H1 (cell line): Measurements from ENCODE around the gene TMEM25. TPM values are rescaled to one million over a fixed set of nuclear protein-coding genes. Genes with fewer than 3 reads are reported as not detected.

Experiments
- CTCF ChIA-PET: fragments of 300-600 bp; sonication (Branson Sonifier 250); formaldehyde crosslinking; loops from one replicate; lab custom pipeline; 2021; ENCODE audit not compliant: partially characterized antibody; lab: Charles Lee
- POLR2A ChIA-PET: fragments of 300-600 bp; sonication (Branson Sonifier 250); formaldehyde crosslinking; loops from one replicate; lab custom pipeline; 2021; ENCODE audit warnings: inconsistent platforms; ENCODE audit not compliant: partially characterized antibody; lab: Charles Lee
- DNase-seq, 2 experiments: peaks; one replicate each; pipeline versions ENCODE4 v3.0.0 to v3.0.0-alpha.2; 2010 to 2022; ENCODE audit warnings: low spot score in 2 of 2, low read depth in 1 of 2, mixed read lengths in 1 of 2
- FAIRE-seq: peaks from 2 replicates; lab custom pipeline; 2011; peaks lifted over from hg19 to GRCh38; lab: Jason Lieb, UNC
- H2AFZ ChIP-seq: 2 replicates; pipeline ENCODE4 v1.8.1; 2012; ENCODE audit warnings: low read length, inconsistent platforms
- H2AK5ac ChIP-seq: 2 replicates; pipeline ENCODE4 v1.6.1; 2013; ENCODE audit warnings: low read depth, low read length
- H2BK120ac ChIP-seq: replicated peaks from 2 replicates; pipeline ENCODE3; 2013; ENCODE audit warnings: low read depth, low read length, inconsistent platforms
- H2BK12ac ChIP-seq: 2 replicates; pipeline ENCODE4 v1.6.1; 2013; ENCODE audit warnings: low read depth, low read length
- H2BK15ac ChIP-seq: 2 replicates; pipeline ENCODE4 v1.6.1; 2013; ENCODE audit warnings: low read length
- H2BK20ac ChIP-seq: 2 replicates; pipeline ENCODE4 v1.6.1; 2013; ENCODE audit warnings: low read length
- H2BK5ac ChIP-seq: 2 replicates; pipeline ENCODE4 v1.6.1; 2013; ENCODE audit warnings: low read depth, low read length
- H3K14ac ChIP-seq: 2 replicates; pipeline ENCODE4 v1.6.1; 2013; ENCODE audit warnings: inconsistent platforms; ENCODE audit not compliant: insufficient read length
- H3K18ac ChIP-seq: 2 replicates; pipeline ENCODE4 v1.6.1; 2013; ENCODE audit warnings: low read length; ENCODE audit errors: extremely low read depth
- H3K23ac ChIP-seq: 2 replicates; pipeline ENCODE4 v1.6.1; 2013; ENCODE audit warnings: inconsistent platforms; ENCODE audit not compliant: insufficient read length
- H3K23me2 ChIP-seq: 2 replicates; pipeline ENCODE4 v1.6.1; 2013; ENCODE audit warnings: low read depth, low read length
- H3K27ac ChIP-seq: 2 replicates; pipeline ENCODE4 v1.6.1; 2011; ENCODE audit warnings: low read depth, low read length, inconsistent platforms
- H3K27me3 ChIP-seq, 4 experiments: replicated peaks in 1 of 4; 1 replicate in 1 of 4; 2 replicates in 3 of 4; pipeline versions ENCODE4 v1.6.1 to v1.8.1; 2011 to 2013; ENCODE audit warnings: low read length in 3 of 4, mild to moderate bottlenecking in 3 of 4, inconsistent platforms in 2 of 4, mixed read lengths in 2 of 4, moderate library complexity in 1 of 4; ENCODE audit not compliant: control insufficient read depth in 3 of 4, insufficient read depth in 3 of 4; ENCODE audit errors: extremely low read depth in 1 of 4
- H3K36me3 ChIP-seq, 4 experiments: 2 replicates each; pipeline versions ENCODE4 v1.6.1 to v1.8.1; 2011 to 2013; ENCODE audit warnings: mild to moderate bottlenecking in 4 of 4, low read length in 3 of 4, moderate library complexity in 2 of 4, control low read depth in 1 of 4, inconsistent platforms in 1 of 4; ENCODE audit not compliant: insufficient read depth in 4 of 4, control insufficient read depth in 2 of 4
- H3K4ac ChIP-seq: replicated peaks from 2 replicates; pipeline ENCODE3; 2013; ENCODE audit warnings: low read length, low read depth, mixed read lengths, inconsistent platforms; ENCODE audit not compliant: insufficient read length
- H3K4me1 ChIP-seq, 4 experiments: replicated peaks in 1 of 4; 1 replicate in 1 of 4; 2 replicates in 3 of 4; pipeline versions ENCODE4 v1.6.1 to v1.8.1; 2011 to 2013; ENCODE audit warnings: low read length in 3 of 4, inconsistent platforms in 2 of 4, mixed read lengths in 1 of 4; ENCODE audit not compliant: insufficient read depth in 4 of 4, control insufficient read depth in 3 of 4
- H3K4me2 ChIP-seq, 2 experiments: 2 replicates each; pipeline versions ENCODE4 v1.6.1 to v1.8.1; 2011 to 2013; ENCODE audit warnings: low read depth in 2 of 2, low read length in 2 of 2, control low read depth in 1 of 2, inconsistent platforms in 1 of 2, mild to moderate bottlenecking in 1 of 2; ENCODE audit not compliant: insufficient read depth in 1 of 2
- H3K4me3 ChIP-seq, 4 experiments: fragments of 200-600, 300-600 bp in 1 of 4; sonication (generic), shearing (Covaris generic), sonication (Bioruptor Twin) in 1 of 4; 2 replicates each; pipeline versions ENCODE4 v1.5.1 to v1.8.1; 2011 to 2016; ENCODE audit warnings: low read length in 4 of 4, low read depth in 3 of 4, control low read depth in 2 of 4, inconsistent platforms in 2 of 4, mild to moderate bottlenecking in 2 of 4, mixed read lengths in 1 of 4, moderate library complexity in 1 of 4; ENCODE audit not compliant: insufficient read depth in 2 of 4; ENCODE audit errors: extremely low read depth in 1 of 4
- H3K56ac ChIP-seq: replicated peaks from 2 replicates; pipeline ENCODE3; 2013; ENCODE audit warnings: low read depth, mild to moderate bottlenecking, mixed read lengths, low read length, inconsistent platforms; ENCODE audit not compliant: insufficient read length
- H3K79me1 ChIP-seq: 2 replicates; pipeline ENCODE4 v1.6.1; 2013; ENCODE audit warnings: low read depth, low read length, control low read depth
- H3K79me2 ChIP-seq, 2 experiments: 2 replicates each; pipeline versions ENCODE4 v1.6.1 to v1.8.1; 2012 to 2013; ENCODE audit warnings: low read length in 2 of 2, mild to moderate bottlenecking in 2 of 2, inconsistent platforms in 1 of 2; ENCODE audit not compliant: insufficient read depth in 2 of 2, control insufficient read depth in 1 of 2
- H3K9ac ChIP-seq, 4 experiments: replicated peaks in 1 of 4; 1 replicate in 1 of 4; 2 replicates in 3 of 4; pipeline versions ENCODE4 v1.6.1 to v1.8.1; 2011 to 2013; ENCODE audit warnings: low read depth in 3 of 4, low read length in 3 of 4, control low read depth in 2 of 4, mild to moderate bottlenecking in 2 of 4, moderate library complexity in 2 of 4, inconsistent platforms in 1 of 4; ENCODE audit errors: extremely low read depth in 1 of 4
- H3K9me3 ChIP-seq, 2 experiments: 2 replicates each; pipeline versions ENCODE4 v1.6.1 to v1.8.1; 2012 to 2013; ENCODE audit warnings: mild to moderate bottlenecking in 2 of 2, moderate library complexity in 2 of 2, control low read depth in 1 of 2, inconsistent platforms in 1 of 2, low read depth in 1 of 2, low read length in 1 of 2, mixed read lengths in 1 of 2; ENCODE audit not compliant: insufficient read depth in 2 of 2
- H4K20me1 ChIP-seq, 2 experiments: replicated peaks in 1 of 2; 2 replicates each; pipeline versions ENCODE3 to v1.8.1; 2011 to 2013; ENCODE audit warnings: inconsistent platforms in 2 of 2, low read length in 2 of 2, mild to moderate bottlenecking in 1 of 2; ENCODE audit not compliant: insufficient read depth in 2 of 2, control insufficient read depth in 1 of 2
- H4K5ac ChIP-seq: 2 replicates; pipeline ENCODE4 v1.6.1; 2013; ENCODE audit warnings: low read length, low read depth, mixed read lengths, inconsistent platforms; ENCODE audit not compliant: insufficient read length
- H4K8ac ChIP-seq: 2 replicates; pipeline ENCODE4 v1.8.0; 2013; ENCODE audit warnings: mild to moderate bottlenecking, moderate library complexity, low read length, inconsistent platforms; ENCODE audit not compliant: insufficient read depth; ENCODE audit errors: extremely low read depth
- H4K91ac ChIP-seq: replicated peaks from 2 replicates; pipeline ENCODE3; 2013; ENCODE audit warnings: low read length, mixed read lengths, inconsistent platforms; ENCODE audit not compliant: insufficient read length
- RFX5 ChIP-seq: IDR thresholded peaks from 2 replicates; pipeline ENCODE4 v1.6.1; 2011; ENCODE audit warnings: low read depth, low read length, improper control_type of control experiment, borderline replicate concordance
- RXRA ChIP-seq: IDR thresholded peaks from 2 replicates; pipeline ENCODE4 v1.6.1; 2011; ENCODE audit warnings: low read depth, mild to moderate bottlenecking, low read length, moderate library complexity; ENCODE audit not compliant: insufficient read depth
- SAP30 ChIP-seq: fragments of 300-600 bp; sonication (generic); IDR thresholded peaks from 2 replicates; pipeline ENCODE4 v1.7.1; 2012; ENCODE audit warnings: low read length, moderate library complexity, mild to moderate bottlenecking, inconsistent platforms; ENCODE audit not compliant: insufficient read depth, insufficient replicate concordance
- WGBS, 2 experiments: shearing (Covaris generic) in 1 of 2; methylation state at CpG; one replicate each; pipeline versions ENCODE4 v1.1.6 to v1.1.7; 2013 to 2015; ENCODE audit warnings: low lambda C conversion rate in 2 of 2, mixed read lengths in 2 of 2, inconsistent platforms in 1 of 2, low coverage in 1 of 2, missing lambda C conversion rate in 1 of 2; ENCODE audit not compliant: insufficient replicate concordance in 2 of 2, insufficient coverage in 1 of 2, insufficient read length in 1 of 2; ENCODE audit errors: extremely low coverage in 1 of 2, missing lambda C conversion rate in 1 of 2; 5-methylcytosine and 5-hydroxymethylcytosine counted together
- polyA plus RNA-seq, 7 experiments: library from polyadenylated mRNA; depleted of rRNA in 3 of 7; stranded (reverse) in 5 of 7; unstranded in 2 of 7; fragments of >200 nt in 5 of 7; fragments of 200-250 nt in 2 of 7; gene quantifications; 1 replicate in 5 of 7; 2 replicates in 1 of 7; 4 replicates in 1 of 7; pipeline versions ENCODE4 v1.2.1 to v1.2.3, GENCODE V29; 2011 to 2013; ENCODE audit warnings: missing spikeins in 2 of 7, mixed read lengths in 2 of 7
- total RNA-seq: library from RNA; stranded (reverse); fragmentation: NEBNext Ultra II Directional; extraction: Animal tissue kit (Norgen Biotek cat#: 25700); gene quantifications from 2 replicates; pipeline ENCODE4 v1.2.1, GENCODE V29; 2021
- TF ChIP-seq, protein P1 (sequence below): IDR thresholded peaks from 2 replicates; pipeline ENCODE4 v1.6.1; 2012; ENCODE audit warnings: inconsistent platforms

TMEM25 gene
- total and polyA plus RNA-seq, 2 of the 8 experiments (the other 6 are each of a cell fraction or from before 2014, with no cell fraction given): 18.3 to 26.8 TPM

- no peak overlapping the region for H3K23ac ChIP-seq
- no peak overlapping the region for H3K4me3 ChIP-seq
- no peak overlapping the region for H3K14ac ChIP-seq
- no peaks in the 10 kb centered on the region; a peak in 2 of 7 replicates for H3K27me3 ChIP-seq
- no peak overlapping the region for H3K4ac ChIP-seq
- H4K20me1 ChIP-seq: peaks cover 0 to 1% of the 10 kb centered on the region in 2 experiments
- no peak overlapping the region for H4K91ac ChIP-seq
- FAIRE-seq: no peak
- H2BK15ac ChIP-seq: no peak overlapping the region
- no peak overlapping the region for H4K8ac ChIP-seq
- no peak overlapping the region for H3K18ac ChIP-seq
- no peak overlapping the region for H2AFZ ChIP-seq
- H3K4me2 ChIP-seq: no peak overlapping the region
- 94% methylated on average over 19 of the region's 19 CpGs; no CpG with 5 or more reads in 1 of the 2 experiments for WGBS, 2 experiments
- no peaks in the 10 kb centered on the region for H3K9me3 ChIP-seq
- no peak overlapping the region for H2BK12ac ChIP-seq
- H3K56ac ChIP-seq: no peak overlapping the region
- no peak for DNase-seq
- no peak overlapping the region for H4K5ac ChIP-seq
- H2AK5ac ChIP-seq: no peak overlapping the region
- no peak overlapping the region for H3K9ac ChIP-seq
- POLR2A ChIA-PET: interaction anchor here (1.0 kb wide), 1 partner anchor 8 kb away, joined by 3 read pairs; no protein-coding TSS in a partner anchor
- CTCF ChIA-PET: no interaction called here
- no peaks in the 10 kb centered on the region; a peak in 1 of 8 replicates for H3K36me3 ChIP-seq
- no peak for TF ChIP-seq RFX5
- TF ChIP-seq RXRA: no peak
- TF ChIP-seq SAP30: no peak
- TF ChIP-seq, protein P1, sequence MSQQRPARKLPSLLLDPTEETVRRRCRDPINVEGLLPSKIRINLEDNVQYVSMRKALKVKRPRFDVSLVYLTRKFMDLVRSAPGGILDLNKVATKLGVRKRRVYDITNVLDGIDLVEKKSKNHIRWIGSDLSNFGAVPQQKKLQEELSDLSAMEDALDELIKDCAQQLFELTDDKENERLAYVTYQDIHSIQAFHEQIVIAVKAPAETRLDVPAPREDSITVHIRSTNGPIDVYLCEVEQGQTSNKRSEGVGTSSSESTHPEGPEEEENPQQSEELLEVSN: no peak
- H3K4me1 ChIP-seq: peaks cover 0 to 14% (median 8%) of the 10 kb centered on the region in 4 experiments; a peak in 5 of 7 replicates
- H3K79me2 ChIP-seq: no peaks in the 10 kb centered on the region
- no peak overlapping the region for H2BK120ac ChIP-seq
- H2BK20ac ChIP-seq: no peak overlapping the region
- peaks cover 8% of the 10 kb centered on the region for H3K23me2 ChIP-seq
- no peak overlapping the region; the same call in 1 of the 2 replicates for H2BK5ac ChIP-seq
- peaks cover 5% of the 10 kb centered on the region; the same call in 1 of the 2 replicates for H3K79me1 ChIP-seq
- no peak overlapping the region for H3K27ac ChIP-seq
Measured at GRCh38 chr11:118532852-118533768, 2.1 kb downstream of the TMEM25 start.
